Fibroblast of villous mesenchyme (primary cell): ENCODE measurements around the gene OR5I1. TPM values are rescaled to one million over a fixed set of nuclear protein-coding genes. Genes with fewer than 3 reads are reported as not detected.
"Not testable (repeated sequence)": the region's sequence is repeated elsewhere in the genome, so short reads cannot be mapped to it uniquely, and the experiment has no call there.

ENCODE experiments used
- DNase-seq: peaks from one replicate; pipeline ENCODE4 v3.0.0-alpha.2; 2010; ENCODE audit warnings: low read depth
- H3K4me3 ChIP-seq: 2 replicates; pipeline ENCODE4 v1.5.1; 2011; ENCODE audit warnings: low read depth, mild to moderate bottlenecking, low read length
- total RNA-seq: library from RNA; depleted of rRNA; stranded (reverse); fragments of >200 nt; gene quantifications from 2 replicates; pipeline ENCODE4 v1.2.3, GENCODE V29; 2012
- TF ChIP-seq, protein P1 (sequence below): IDR thresholded peaks from 2 replicates; pipeline ENCODE4 v1.5.1; 2012; ENCODE audit warnings: low read depth, mild to moderate bottlenecking, low read length; ENCODE audit not compliant: insufficient read depth

The OR5I1 gene
- total RNA-seq, 1 donor = not detected

DNA sequence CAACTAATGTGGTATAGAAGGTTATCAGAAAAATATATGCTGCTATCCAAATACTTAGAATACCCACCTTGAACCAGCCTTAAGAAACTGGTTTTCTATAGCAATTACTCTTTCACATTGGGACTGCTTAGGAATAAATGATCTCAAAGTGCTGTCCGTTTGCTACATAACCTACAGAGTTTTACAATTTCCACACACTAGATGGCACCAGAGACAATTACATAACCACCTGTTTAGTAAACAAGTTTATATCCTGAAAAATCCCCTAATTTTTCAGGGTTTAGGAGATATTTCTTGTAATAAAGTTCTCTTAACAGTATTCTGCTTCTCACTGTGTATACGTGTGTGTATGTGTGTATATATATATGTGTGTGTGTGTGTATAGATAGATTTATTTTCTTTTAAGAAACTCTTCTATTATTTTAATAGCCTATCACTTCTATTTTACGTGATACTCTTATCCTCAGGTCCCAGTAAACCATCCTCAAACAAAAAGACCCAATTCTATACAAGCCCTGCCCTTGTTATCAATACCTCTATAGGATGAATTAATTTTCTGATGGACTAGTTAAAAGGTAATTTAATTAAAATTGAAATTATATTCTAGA, 6.7 kb upstream of the OR5I1 start:
- no peak overlapping the region for H3K4me3 ChIP-seq
- TF ChIP-seq, protein P1, sequence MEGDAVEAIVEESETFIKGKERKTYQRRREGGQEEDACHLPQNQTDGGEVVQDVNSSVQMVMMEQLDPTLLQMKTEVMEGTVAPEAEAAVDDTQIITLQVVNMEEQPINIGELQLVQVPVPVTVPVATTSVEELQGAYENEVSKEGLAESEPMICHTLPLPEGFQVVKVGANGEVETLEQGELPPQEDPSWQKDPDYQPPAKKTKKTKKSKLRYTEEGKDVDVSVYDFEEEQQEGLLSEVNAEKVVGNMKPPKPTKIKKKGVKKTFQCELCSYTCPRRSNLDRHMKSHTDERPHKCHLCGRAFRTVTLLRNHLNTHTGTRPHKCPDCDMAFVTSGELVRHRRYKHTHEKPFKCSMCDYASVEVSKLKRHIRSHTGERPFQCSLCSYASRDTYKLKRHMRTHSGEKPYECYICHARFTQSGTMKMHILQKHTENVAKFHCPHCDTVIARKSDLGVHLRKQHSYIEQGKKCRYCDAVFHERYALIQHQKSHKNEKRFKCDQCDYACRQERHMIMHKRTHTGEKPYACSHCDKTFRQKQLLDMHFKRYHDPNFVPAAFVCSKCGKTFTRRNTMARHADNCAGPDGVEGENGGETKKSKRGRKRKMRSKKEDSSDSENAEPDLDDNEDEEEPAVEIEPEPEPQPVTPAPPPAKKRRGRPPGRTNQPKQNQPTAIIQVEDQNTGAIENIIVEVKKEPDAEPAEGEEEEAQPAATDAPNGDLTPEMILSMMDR = peak; percentile 40
- peak; percentile 33 for DNase-seq

DNA sequence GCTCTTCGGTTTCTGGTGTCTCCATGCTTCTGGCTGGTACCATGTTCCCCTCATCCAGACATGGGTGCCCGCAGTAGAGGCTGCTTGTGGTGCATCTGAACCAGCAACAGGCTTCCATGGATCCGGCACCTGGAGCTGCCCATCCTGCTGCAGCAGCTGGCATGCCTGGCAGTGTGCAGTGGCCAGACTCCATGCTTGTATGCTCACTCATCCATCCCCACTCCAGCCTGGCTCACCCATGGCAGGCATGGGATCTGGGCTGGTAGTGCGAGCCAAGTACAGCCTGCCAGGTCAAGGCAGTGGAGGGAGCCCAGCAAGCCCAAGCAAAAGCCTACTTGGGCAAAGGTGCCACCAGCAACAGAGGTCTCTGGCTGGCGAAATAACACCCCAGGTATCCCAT, 15.7 kb downstream of the OR5I1 start:
- no peak for DNase-seq
- H3K4me3 ChIP-seq = no peak overlapping the region
- TF ChIP-seq, protein P1 = no peak

DNA sequence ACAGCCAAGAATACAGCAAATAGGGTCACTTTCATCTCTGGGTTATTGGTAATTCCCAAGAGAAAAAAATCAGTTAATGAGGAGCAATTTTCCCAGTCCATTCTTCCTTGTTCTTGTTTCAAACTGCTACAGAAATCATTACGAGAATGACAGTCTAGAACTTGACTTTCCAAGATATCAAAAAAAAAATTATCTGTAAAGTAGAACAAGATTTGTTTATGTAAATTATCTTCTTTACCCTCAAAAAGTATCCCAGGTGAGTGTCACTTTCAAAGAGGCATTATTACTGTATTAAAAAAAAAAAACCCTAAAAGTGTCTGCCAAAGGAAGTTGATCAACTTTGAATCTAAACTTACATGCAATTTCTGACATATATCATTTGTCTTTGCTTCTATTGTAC, 21.7 kb downstream of the OR5I1 start, which contains the start of gene OR5W2:
OR5W2 (minus strand) TSS at position 101 of the 400 bp plus-strand sequence; CDS start at position 101, 0 bp downstream.
- DNase-seq = no peak
- TF ChIP-seq, protein P1 = no peak
- no peak within 1 kb of the TSS for H3K4me3 ChIP-seq

DNA sequence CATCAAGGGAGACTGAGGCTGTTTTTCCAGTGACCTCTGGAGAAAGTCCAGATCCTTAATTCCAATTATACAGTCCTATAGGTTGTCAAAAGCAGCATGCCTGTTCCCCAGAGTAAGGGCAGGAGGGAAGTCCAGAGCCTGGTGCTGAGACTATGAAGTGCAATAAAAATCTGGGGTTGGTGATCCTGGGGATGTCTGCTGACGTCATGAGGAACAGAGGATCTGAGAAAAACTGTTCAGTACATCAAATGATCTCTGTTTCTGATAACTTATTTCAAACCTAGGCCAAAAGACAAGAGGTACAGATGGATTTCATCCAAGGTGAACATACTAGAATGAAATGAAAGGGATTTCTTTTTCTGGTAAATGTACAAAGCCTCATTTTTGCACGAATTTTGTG, 33.9 kb downstream of the OR5I1 start:
- TF ChIP-seq, protein P1 = no peak
- no peak for DNase-seq
- H3K4me3 ChIP-seq = no peak overlapping the region

DNA sequence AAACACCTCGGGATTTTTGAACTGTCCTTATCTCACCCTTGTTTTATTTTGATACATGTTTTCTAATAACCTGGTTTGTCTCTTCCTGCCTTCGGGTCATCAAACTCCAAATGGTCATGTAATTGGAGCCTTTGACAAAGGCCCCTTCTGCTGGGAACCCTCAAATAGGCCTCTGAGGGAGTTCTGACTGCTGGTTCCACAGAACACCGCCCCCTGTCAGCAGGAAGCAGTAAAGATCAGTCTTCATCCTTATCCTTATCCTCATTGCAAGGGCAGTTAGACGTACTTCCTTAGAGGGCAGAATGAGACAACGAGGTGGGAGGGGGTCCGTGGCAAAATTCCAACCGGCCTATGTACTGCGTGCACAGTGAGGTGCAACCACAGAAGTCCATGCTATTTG, 41.0 kb downstream of the OR5I1 start:
- TF ChIP-seq, protein P1 = no peak
- DNase-seq = no peak
- no peak overlapping the region for H3K4me3 ChIP-seq

DNA sequence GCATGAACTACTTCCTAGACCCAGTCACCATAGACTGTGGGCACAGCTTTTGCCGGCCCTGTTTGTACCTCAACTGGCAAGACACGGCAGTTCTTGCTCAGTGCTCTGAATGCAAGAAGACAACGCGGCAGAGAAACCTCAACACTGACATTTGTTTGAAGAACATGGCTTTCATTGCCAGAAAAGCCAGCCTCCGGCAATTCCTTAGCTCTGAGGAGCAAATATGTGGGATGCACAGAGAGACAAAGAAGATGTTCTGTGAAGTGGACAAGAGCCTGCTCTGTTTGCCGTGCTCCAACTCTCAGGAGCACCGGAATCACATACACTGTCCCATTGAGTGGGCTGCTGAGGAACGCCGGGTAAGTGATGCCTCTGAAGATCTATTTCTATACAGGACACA, 50.7 kb downstream of the OR5I1 start:
- not testable (repeated sequence) for DNase-seq, H3K4me3 ChIP-seq

Other genes with a start within 250 kb of the OR5I1 start
- gene OR5D13, start 163.0 kb downstream of the OR5I1 start, total RNA-seq = not detected in 2 replicates
- not detected in 2 replicates for gene OR5D14, start 140.8 kb downstream of the OR5I1 start, total RNA-seq
- not detected in 2 replicates for gene OR5L1, start 125.0 kb downstream of the OR5I1 start, total RNA-seq
- not detected in 2 replicates for gene OR5D18, start 116.8 kb downstream of the OR5I1 start, total RNA-seq
- not detected in 2 replicates for gene OR5L2, start 109.2 kb downstream of the OR5I1 start, total RNA-seq
- not detected in 2 replicates for gene OR5D16, start 97.6 kb downstream of the OR5I1 start, total RNA-seq
- gene TRIM51, start 53.1 kb downstream of the OR5I1 start, total RNA-seq = not detected in 2 replicates
- gene OR5W2, start 21.8 kb downstream of the OR5I1 start, total RNA-seq = not detected in 2 replicates
- under 0.01 TPM in 1 of 2 replicates, not detected in the other for gene OR10AG1, start 33.5 kb upstream of the OR5I1 start, total RNA-seq
- gene OR5F1, start 58.2 kb upstream of the OR5I1 start, total RNA-seq = not detected in 2 replicates
- gene OR5AS1, start 91.3 kb upstream of the OR5I1 start, total RNA-seq = not detected in 2 replicates
- not detected in 2 replicates for gene OR8I2, start 156.9 kb upstream of the OR5I1 start, total RNA-seq
- not detected in 2 replicates for gene OR8H2, start 167.3 kb upstream of the OR5I1 start, total RNA-seq
- not detected in 2 replicates for gene OR8H3, start 186.0 kb upstream of the OR5I1 start, total RNA-seq
- not detected in 2 replicates for gene OR8J3, start 203.8 kb upstream of the OR5I1 start, total RNA-seq
- not detected in 2 replicates for gene OR8K5, start 223.9 kb upstream of the OR5I1 start, total RNA-seq
- gene OR5J2, start 240.2 kb upstream of the OR5I1 start, total RNA-seq = not detected in 2 replicates